ACC112 (cell line): ENCODE measurements around the gene TATDN3.
"Not testable (repeated sequence)": the region's sequence is repeated elsewhere in the genome, so short reads cannot be mapped to it uniquely, and the experiment has no call there.

ENCODE experiments used
- H2AFZ ChIP-seq: fragments of 200-600 bp; sonication (generic); one replicate; pipeline ENCODE4 v1.6.0; 2017; ENCODE audit warnings: antibody characterized with exemption, low read length; ENCODE audit not compliant: unreplicated experiment
- H3K27ac ChIP-seq: fragments of 200-600 bp; sonication (generic); 2 replicates; pipeline ENCODE4 v1.5.1; 2014; ENCODE audit warnings: low read depth, mild to moderate bottlenecking, antibody characterized with exemption, low read length, moderate library complexity
- H3K27me3 ChIP-seq: fragments of 200-600 bp; sonication (generic); 2 replicates; pipeline ENCODE4 v1.6.1; 2014; ENCODE audit warnings: mild to moderate bottlenecking, antibody characterized with exemption, low read length, moderate library complexity, mixed read lengths; ENCODE audit not compliant: insufficient read depth
- H3K36me3 ChIP-seq: fragments of 200-600 bp; sonication (generic); 2 replicates; pipeline ENCODE4 v1.6.1; 2016; ENCODE audit warnings: mild to moderate bottlenecking, antibody characterized with exemption, low read length, moderate library complexity, mixed read lengths; ENCODE audit not compliant: insufficient read depth
- H3K4me1 ChIP-seq: fragments of 200-600 bp; sonication (generic); one replicate; pipeline ENCODE4 v1.6.1; 2016; ENCODE audit warnings: low read length, mixed read lengths; ENCODE audit not compliant: insufficient read depth, unreplicated experiment, control insufficient read depth
- H3K4me3 ChIP-seq: fragments of 200-600 bp; sonication (generic); 2 replicates; pipeline ENCODE4 v1.5.1; 2014; ENCODE audit warnings: mild to moderate bottlenecking, low read depth, low read length
- H3K79me2 ChIP-seq: fragments of 200-600 bp; sonication (generic); one replicate; pipeline ENCODE4 v1.6.0; 2016; ENCODE audit warnings: low read length; ENCODE audit not compliant: control insufficient read depth, unreplicated experiment, insufficient read depth

Gene TATDN3

GRCh38 chr1:212860713-212861581, 69.3 kb downstream of the TATDN3 start:
- H3K4me3 ChIP-seq: peak overlapping the region; percentile 52
- H3K79me2 ChIP-seq: peaks cover 56% of the 10 kb centered on the region
- H3K4me1 ChIP-seq: peaks cover 15% of the 10 kb centered on the region
- H3K27ac ChIP-seq: no peak overlapping the region
- no peak overlapping the region for H2AFZ ChIP-seq
- H3K36me3 ChIP-seq: peaks cover 12% of the 10 kb centered on the region
- H3K27me3 ChIP-seq: no peaks in the 10 kb centered on the region

GRCh38 chr1:212862111-212862690, 70.5 kb downstream of the TATDN3 start:
- Histone ChIP-seq H3K79me2 (peaks cover 47% of the 10 kb centered on the region), H2AFZ (no peak overlapping the region), H3K36me3 (peaks cover 19% of the 10 kb centered on the region), H3K27ac (no peak overlapping the region), H3K4me3 (no peak overlapping the region), H3K27me3 (no peaks in the 10 kb centered on the region), H3K4me1 (peaks cover 9% of the 10 kb centered on the region)

DNA sequence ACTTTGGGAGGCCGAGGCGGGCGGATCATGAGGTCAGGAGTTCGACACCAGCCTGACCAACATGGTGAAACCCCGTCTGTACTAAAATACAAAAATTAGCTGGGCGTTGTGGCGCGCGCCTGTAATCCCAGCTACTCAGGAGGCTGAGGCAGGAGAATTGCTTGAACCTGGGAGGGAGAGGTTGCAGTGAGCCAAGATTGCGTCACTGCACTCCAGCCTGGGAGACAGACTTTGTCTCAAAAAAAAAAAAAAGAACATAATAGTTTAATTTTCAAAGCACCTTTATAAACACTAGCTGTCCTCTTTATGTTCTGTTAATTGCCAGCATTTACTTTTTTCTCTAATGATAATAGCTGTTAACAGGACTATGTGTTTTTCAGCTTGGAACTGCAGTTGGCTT, 71.7 kb downstream of the TATDN3 start:
- peaks cover 45% of the 10 kb centered on the region for H3K79me2 ChIP-seq
- H3K36me3 ChIP-seq: peaks cover 19% of the 10 kb centered on the region
- not testable (repeated sequence) for H2AFZ ChIP-seq, H3K27me3 ChIP-seq, H3K4me3 ChIP-seq, H3K4me1 ChIP-seq, H3K27ac ChIP-seq

GRCh38 chr1:212864201-212864600, 72.5 kb downstream of the TATDN3 start:
- Histone ChIP-seq H3K4me3 (no peak overlapping the region), H3K4me1 (peaks cover 9% of the 10 kb centered on the region), H3K36me3 (peaks cover 19% of the 10 kb centered on the region), H3K79me2 (peaks cover 36% of the 10 kb centered on the region), H2AFZ (no peak overlapping the region), H3K27ac (no peak overlapping the region), H3K27me3 (no peaks in the 10 kb centered on the region)
